Measurements from ENCODE around the gene STK38. TPM values are rescaled to one million over a fixed set of nuclear protein-coding genes. Genes with fewer than 3 reads are reported as not detected.

Gene STK38
- total and polyA plus RNA-seq, 2 of the 8 experiments (the other 6 are each of a cell fraction or from before 2014, with no cell fraction given): 8.1 to 19.8 TPM

- TF ChIP-seq TAF7 (optimal IDR thresholded peaks at IDR 0.05; ENCODE audit: borderline replicate concordance, low read depth, low read length): peak; percentile 97
- TF ChIP-seq E2F6 (IDR thresholded peaks at IDR 0.05): no peak
- peak; percentile 76 for TF ChIP-seq MAX (IDR thresholded peaks at IDR 0.05)
- peak; percentile 27 for TF ChIP-seq ASH2L (IDR thresholded peaks at IDR 0.05; ENCODE audit: low read length)
- no peak for TF ChIP-seq HDAC2 (IDR thresholded peaks at IDR 0.05; ENCODE audit: borderline replicate concordance in 1 of 2, low read depth in 2 of 2, low read length in 2 of 2)
- peak; percentile 30; the same call in 1 of the 2 replicates for TF ChIP-seq NRF1 (IDR thresholded peaks at IDR 0.05; ENCODE audit: low read depth, low read length)
- TF ChIP-seq CTCF (IDR thresholded peaks at IDR 0.05; ENCODE audit: control extremely low read depth in 1 of 3, insufficient read depth in 1 of 3, low read depth in 1 of 3, low read length in 3 of 3): peak in 2 of 3 experiments; percentile 38 to 44; a peak in 3 of 4 replicates
- no peak for TF ChIP-seq CBX5 (IDR thresholded peaks at IDR 0.05; ENCODE audit: low read depth, low read length)
- TF ChIP-seq FOSL1 (IDR thresholded peaks at IDR 0.05; ENCODE audit: insufficient read depth, low read depth, low read length): no peak
- TF ChIP-seq ATF3 (IDR thresholded peaks at IDR 0.05; ENCODE audit: insufficient read depth, low read depth, low read length): 0 out of 2 replicates have a peak, but pooled peaks have one; percentile 18
- TF ChIP-seq USF2 (IDR thresholded peaks at IDR 0.05; ENCODE audit: low read length): peak; percentile 77
- TF ChIP-seq CREB1 (IDR thresholded peaks at IDR 0.05): peak; percentile 87
- peak; percentile 92 for TF ChIP-seq SP4 (IDR thresholded peaks at IDR 0.05; ENCODE audit: low read length)
- peak; percentile 99 for TF ChIP-seq YY1 (IDR thresholded peaks at IDR 0.05; ENCODE audit: low read depth, low read length)
- no peak; the same call in 1 of the 2 replicates for TF ChIP-seq EGR1 (IDR thresholded peaks at IDR 0.05; ENCODE audit: borderline replicate concordance, low read depth, low read length)
- no peak for TF ChIP-seq BCL11A (IDR thresholded peaks at IDR 0.05; ENCODE audit: low read depth in 2 of 2, low read length in 2 of 2)
- TF ChIP-seq POLR2AphosphoS5 (IDR thresholded peaks at IDR 0.05; ENCODE audit: low read depth, low read length): peak; percentile 100
- TF ChIP-seq SP1 (IDR thresholded peaks at IDR 0.05; ENCODE audit: low read depth, low read length): peak; percentile 82
These were observed 46.9 kb upstream of the STK38 start, which contains the start of gene SRSF3 (continued) for GRCh38 chr6:36594029-36594815.

Measured in H1 (cell line).